Diencephalon (tissue), 1 donor: Measurements from ENCODE around the gene DCX. TPM values are rescaled to one million over a fixed set of nuclear protein-coding genes. Genes with fewer than 3 reads are reported as not detected.

ENCODE experiments used
- small RNA-seq: library from RNA; depleted of rRNA; stranded (forward); fragments of <200 nt; gene quantifications from one replicate; pipeline ENCODE3, GENCODE V24; 2014
- total RNA-seq: library from RNA; depleted of rRNA; stranded (reverse); fragments of >200 nt; gene quantifications from one replicate; pipeline ENCODE4 v1.2.3, GENCODE V29; 2014

Gene DCX
- 268 TPM for total RNA-seq

GRCh38 chrX:111411983-111412382 lies at the start of gene DCX:
TSS of gene DCX (minus strand) at chrX:111412192. CDS start at chrX:111410398, 1,794 bp downstream.

DNA sequence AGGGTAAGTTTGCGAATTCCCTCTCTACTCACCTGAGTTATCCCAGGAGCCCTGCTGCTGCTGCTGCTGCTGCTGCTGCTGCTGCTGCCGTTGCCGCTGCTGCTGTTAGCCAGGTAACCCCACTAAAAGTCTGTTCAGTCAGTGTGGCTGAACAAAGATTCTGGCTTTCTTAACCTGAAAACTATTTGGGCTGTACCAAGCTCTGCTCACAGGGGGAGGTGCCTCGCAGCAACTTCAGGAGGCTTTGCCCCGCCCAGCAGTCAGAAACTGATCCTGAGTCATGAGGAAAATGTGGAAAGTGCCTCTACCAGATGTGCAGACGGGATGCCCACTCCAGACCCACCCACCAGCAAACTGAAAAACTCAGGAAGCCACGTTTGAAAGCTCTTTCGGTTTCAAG lies 141.7 kb downstream of the DCX start, which contains the start of gene CAPN6:
Gene CAPN6, minus strand, starts transcription at position 145 of the 400 bp plus-strand sequence. CDS start 6,547 bp downstream, outside the sequence.

Small RNA genes lying within 50 kb of the gene (small RNA-seq; reads per million reads assigned to genes)
- gene RNU6-496P, result not detected

Other genes with a start within 250 kb of the DCX start
- gene CAPN6, start 141.7 kb downstream of the DCX start, total RNA-seq, result 0.23 TPM
- gene SERTM2, start 99.5 kb upstream of the DCX start, total RNA-seq, result 0.23 TPM